Mucosa of descending colon (tissue), 3 donors: ENCODE measurements around the gene FNDC3B. TPM values are rescaled to one million over a fixed set of nuclear protein-coding genes. Genes with fewer than 3 reads are reported as not detected.

Experiments
- ATAC-seq: fragments of 200-7000 bp; cut with Tn5 transposase; one replicate; pipeline ENCODE4 v1.9.1; 2020; ENCODE audit warnings: mild to moderate bottlenecking, moderate library complexity
- DNase-seq, 3 donors: peaks; one replicate each; pipeline ENCODE4 v3.0.0-alpha.2; 2020
- H3K36me3 ChIP-seq: fragments of 200-600 bp; one replicate; pipeline ENCODE4 v1.8.0; 2021; ENCODE audit warnings: low read depth, mild to moderate bottlenecking
- H3K4me1 ChIP-seq: fragments of 200-600 bp; one replicate; pipeline ENCODE4 v1.8.0; 2021; ENCODE audit warnings: low read depth, mild to moderate bottlenecking
- H3K4me3 ChIP-seq: fragments of 200-600 bp; one replicate; pipeline ENCODE4 v1.8.0; 2021; ENCODE audit warnings: mild to moderate bottlenecking
- H3K9me3 ChIP-seq: fragments of 200-600 bp; one replicate; pipeline ENCODE4 v1.8.0; 2021; ENCODE audit warnings: mild to moderate bottlenecking
- intact Hi-C, 2 donors: fragments of 100-400 bp; cut with DNase I in 1 of 2; cut with micrococcal nuclease in 1 of 2; formaldehyde crosslinking; loops; one replicate each; pipeline versions ENCODE4 v1.11.0 to v1.11.1; 2022; cut with DNase I, micrococcal nuclease
- total RNA-seq, 3 donors: library from RNA; stranded (reverse); fragmentation: NEBNext Ultra II Directional in 2 of 3; extraction: Animal tissue kit (Norgen Biotek cat#: 25700) in 2 of 3; gene quantifications; one replicate each; pipeline versions ENCODE4 v1.2.1 to v1.2.4, GENCODE V29; 2021 to 2023
- TF ChIP-seq, protein P1 (sequence below): fragments of 200-600 bp; IDR thresholded peaks from one replicate; pipeline ENCODE4 v1.8.0; 2022; ENCODE audit warnings: antibody characterized with exemption, mild to moderate bottlenecking
- donor health status: DM: no; HTN: no; CAD: no; lungs with moderate emphysema.
- donor health status: DM: no; HTN: no; CAD: no.
- donor health status: DM: no; HTN: yes; CAD: no.

Gene FNDC3B
- total RNA-seq, 3 donors from 2014 or later = 107 to 132 (median 126) TPM

DNA sequence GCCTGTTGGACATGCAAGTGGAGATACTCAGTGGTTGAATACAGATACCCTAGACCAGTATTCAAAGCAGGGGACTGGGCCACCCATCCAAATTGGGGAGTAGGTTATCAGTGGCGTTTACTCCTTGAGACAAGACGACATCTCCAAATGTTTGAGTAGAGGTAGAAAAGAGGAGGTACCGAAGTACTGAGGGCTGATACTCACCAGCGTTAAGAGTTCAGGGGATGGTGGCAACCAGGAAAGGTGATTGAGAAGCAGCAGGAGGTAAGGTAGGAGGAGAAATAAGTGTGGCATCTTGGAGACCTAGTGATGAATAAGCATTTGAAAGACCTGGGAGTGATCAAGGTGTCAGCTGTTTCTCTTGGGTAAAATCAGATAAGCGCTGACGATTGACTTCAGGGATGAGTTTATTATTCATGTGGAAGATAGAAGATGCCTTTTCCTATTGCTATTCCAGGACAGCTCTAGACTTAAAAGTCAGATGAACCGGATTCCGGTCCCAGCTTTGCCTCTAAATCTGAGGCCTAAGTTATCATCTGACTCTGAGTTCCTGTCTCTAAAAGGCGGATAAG is 312.6 kb downstream of the FNDC3B start:
- peaks cover 7% of the 10 kb centered on the region for H3K4me1 ChIP-seq
- DNase-seq (no peak), ATAC-seq (no peak)
- H3K9me3 ChIP-seq = no peaks in the 10 kb centered on the region
- intact Hi-C loops = no loop called here
- TF ChIP-seq, protein P1, sequence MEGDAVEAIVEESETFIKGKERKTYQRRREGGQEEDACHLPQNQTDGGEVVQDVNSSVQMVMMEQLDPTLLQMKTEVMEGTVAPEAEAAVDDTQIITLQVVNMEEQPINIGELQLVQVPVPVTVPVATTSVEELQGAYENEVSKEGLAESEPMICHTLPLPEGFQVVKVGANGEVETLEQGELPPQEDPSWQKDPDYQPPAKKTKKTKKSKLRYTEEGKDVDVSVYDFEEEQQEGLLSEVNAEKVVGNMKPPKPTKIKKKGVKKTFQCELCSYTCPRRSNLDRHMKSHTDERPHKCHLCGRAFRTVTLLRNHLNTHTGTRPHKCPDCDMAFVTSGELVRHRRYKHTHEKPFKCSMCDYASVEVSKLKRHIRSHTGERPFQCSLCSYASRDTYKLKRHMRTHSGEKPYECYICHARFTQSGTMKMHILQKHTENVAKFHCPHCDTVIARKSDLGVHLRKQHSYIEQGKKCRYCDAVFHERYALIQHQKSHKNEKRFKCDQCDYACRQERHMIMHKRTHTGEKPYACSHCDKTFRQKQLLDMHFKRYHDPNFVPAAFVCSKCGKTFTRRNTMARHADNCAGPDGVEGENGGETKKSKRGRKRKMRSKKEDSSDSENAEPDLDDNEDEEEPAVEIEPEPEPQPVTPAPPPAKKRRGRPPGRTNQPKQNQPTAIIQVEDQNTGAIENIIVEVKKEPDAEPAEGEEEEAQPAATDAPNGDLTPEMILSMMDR = no peak
- no peaks in the 10 kb centered on the region for H3K36me3 ChIP-seq
- H3K4me3 ChIP-seq = no peak overlapping the region

DNA sequence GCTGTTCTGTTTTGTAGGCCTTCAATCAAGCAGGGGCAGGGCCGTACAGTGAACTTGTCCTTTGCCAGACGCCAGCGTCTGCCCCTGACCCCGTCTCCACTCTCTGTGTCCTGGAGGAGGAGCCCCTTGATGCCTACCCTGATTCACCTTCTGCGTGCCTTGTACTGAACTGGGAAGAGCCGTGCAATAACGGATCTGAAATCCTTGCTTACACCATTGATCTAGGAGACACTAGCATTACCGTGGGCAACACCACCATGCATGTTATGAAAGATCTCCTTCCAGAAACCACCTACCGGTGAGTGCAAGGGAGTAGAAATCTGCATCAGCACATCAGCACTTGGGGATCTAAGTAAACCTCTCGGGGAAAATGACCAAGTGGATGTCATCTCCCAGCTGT is 313.4 kb downstream of the FNDC3B start:
- Histone ChIP-seq H3K9me3 (no peaks in the 10 kb centered on the region), H3K4me1 (peaks cover 7% of the 10 kb centered on the region), H3K36me3 (no peaks in the 10 kb centered on the region), H3K4me3 (no peak overlapping the region)
- no peak for ATAC-seq
- TF ChIP-seq, protein P1 = no peak
- no peak for DNase-seq
- intact Hi-C loops = no loop called here

DNA sequence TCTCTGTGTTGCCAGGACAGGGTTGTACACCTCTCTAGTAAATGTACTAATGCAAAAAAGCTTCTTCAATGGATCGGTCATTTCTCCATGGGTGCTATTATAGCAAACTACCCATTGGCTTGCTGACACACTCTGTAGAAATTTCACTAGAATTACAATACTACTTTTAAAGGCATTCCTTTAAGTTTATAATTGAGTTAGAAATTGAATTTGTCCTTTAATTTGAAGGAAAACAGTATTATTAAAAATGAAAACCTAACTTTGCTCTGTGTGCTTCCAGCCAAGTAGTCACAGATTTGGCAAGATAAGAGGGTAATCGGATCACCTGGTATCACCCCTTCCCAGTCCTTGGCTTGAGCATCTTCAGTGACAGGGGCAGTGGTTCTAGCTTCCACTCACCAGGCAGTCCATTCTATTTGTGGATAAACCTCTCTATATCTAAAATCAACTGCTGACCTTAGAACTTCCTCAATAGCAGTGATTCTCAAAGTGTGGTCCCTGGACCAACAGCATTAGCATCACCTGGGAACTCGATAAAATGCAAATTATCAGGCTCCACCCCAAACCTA is 315.6 kb downstream of the FNDC3B start:
- intact Hi-C loops = no loop called here
- ATAC-seq (no peak), DNase-seq (no peak)
- Histone ChIP-seq H3K4me3 (no peak overlapping the region), H3K9me3 (no peaks in the 10 kb centered on the region), H3K36me3 (no peaks in the 10 kb centered on the region), H3K4me1 (peaks cover 7% of the 10 kb centered on the region)
- TF ChIP-seq, protein P1 = no peak

DNA sequence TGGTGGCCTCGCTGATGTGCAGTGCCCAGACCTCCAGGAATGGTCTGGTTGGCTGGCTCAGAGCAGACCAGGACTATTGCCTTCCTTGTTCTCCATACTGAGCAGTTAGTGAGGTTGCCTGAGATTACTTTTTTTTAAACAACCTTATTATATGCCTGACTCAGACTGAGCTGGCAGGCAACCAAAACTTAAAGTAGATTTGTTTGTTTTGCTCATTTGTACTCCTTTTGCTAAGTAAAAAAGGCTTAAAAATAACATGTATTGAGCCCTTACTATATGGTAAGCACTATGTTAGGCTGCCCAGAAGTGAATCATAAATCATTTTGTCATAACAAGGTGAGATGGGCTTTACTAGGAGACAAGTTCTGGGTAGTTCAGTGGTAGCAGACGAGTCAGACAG is 316.5 kb downstream of the FNDC3B start:
- Histone ChIP-seq H3K36me3 (no peaks in the 10 kb centered on the region), H3K4me3 (no peak overlapping the region), H3K9me3 (no peaks in the 10 kb centered on the region), H3K4me1 (peaks cover 7% of the 10 kb centered on the region)
- ATAC-seq (peak; percentile 91), DNase-seq (peak in 1 of 3 donors; percentile 28)
- TF ChIP-seq, protein P1 = no peak
- intact Hi-C loops = no loop called here

DNA sequence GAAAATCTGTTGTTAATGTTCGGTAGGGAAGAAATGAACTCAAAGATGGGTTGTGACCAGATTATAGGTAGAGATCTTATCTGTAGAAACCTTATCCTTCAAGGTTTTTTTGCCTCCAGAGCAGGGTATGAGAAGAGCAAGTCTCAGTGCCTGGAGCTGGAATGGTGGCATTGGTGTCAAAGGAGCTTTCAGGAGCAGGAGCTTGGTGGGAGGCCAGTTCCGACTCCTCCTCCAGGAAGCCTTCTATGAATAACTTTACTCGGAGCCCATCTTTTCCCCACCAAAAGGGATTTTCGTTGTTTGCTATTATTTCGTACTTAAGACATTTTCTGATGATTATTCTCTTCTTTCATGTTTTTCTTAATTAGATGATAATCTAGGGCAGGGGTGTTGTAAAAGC is 317.0 kb downstream of the FNDC3B start:
- TF ChIP-seq, protein P1 = no peak
- Histone ChIP-seq H3K9me3 (no peaks in the 10 kb centered on the region), H3K4me1 (peaks cover 7% of the 10 kb centered on the region), H3K36me3 (no peaks in the 10 kb centered on the region), H3K4me3 (no peak overlapping the region)
- intact Hi-C loops = no loop called here
- DNase-seq (no peak), ATAC-seq (no peak)
